ENCODE measurements around the gene SLC35E1. TPM values are rescaled to one million over a fixed set of nuclear protein-coding genes. Genes with fewer than 3 reads are reported as not detected.

Gene SLC35E1
- total and polyA plus RNA-seq, 2 of the 4 experiments (the other 2 are of a cell fraction) = 22.6 to 38.0 TPM

- no peaks in the 10 kb centered on the region for H3K4me1 ChIP-seq (ENCODE audit: control insufficient read depth, insufficient read depth, low read length)
- no peak overlapping the region for H3K14ac ChIP-seq (replicated peaks; ENCODE audit: low read depth, low read length)
- no peak overlapping the region for H3K4me3 ChIP-seq (ENCODE audit: insufficient read depth, low read depth, low read length)
- no peak overlapping the region for H4K8ac ChIP-seq (ENCODE audit: low read depth in 2 of 2, low read length in 2 of 2)
- no peak for DNase-seq
- no peak overlapping the region for H3K4me2 ChIP-seq (ENCODE audit: low read depth, low read length)
- no peak overlapping the region for H2BK15ac ChIP-seq (ENCODE audit: low read depth, low read length)
- no peak for ATAC-seq (ENCODE audit: low read depth)
- in situ Hi-C loops (cut with MboI; ENCODE audit: low sequenced_read_pairs) (no loop called here), intact Hi-C loops (cut with micrococcal nuclease) (no loop called here), dilution Hi-C loops (cut with HindIII; ENCODE audit: low sequenced_read_pairs, unreplicated experiment) (no loop called here)
- H2BK20ac ChIP-seq (ENCODE audit: low read depth, low read length) = no peak overlapping the region
- CTCF ChIA-PET = no interaction called here
- no TSS peak for BruUV-seq (replicated peaks)
- H3K36me3 ChIP-seq (ENCODE audit: control insufficient read depth, insufficient read depth, low read length) = peaks cover 85% of the 10 kb centered on the region
- H3K9ac ChIP-seq (ENCODE audit: low read depth, low read length) = no peak overlapping the region
- no peak overlapping the region for H3K4ac ChIP-seq (ENCODE audit: low read depth, low read length)
- H4K5ac ChIP-seq (ENCODE audit: low read depth, low read length) = no peak overlapping the region
- no peaks in the 10 kb centered on the region for H3K27me3 ChIP-seq (ENCODE audit: control insufficient read depth, insufficient read depth, low read length)
- no peak overlapping the region for H2BK120ac ChIP-seq (ENCODE audit: low read depth, low read length)
- H3K9me1 ChIP-seq (ENCODE audit: insufficient read depth, low read length) = no peaks in the 10 kb centered on the region
- H3K56ac ChIP-seq (ENCODE audit: extremely low read depth, insufficient read depth, low read length) = no peak overlapping the region
- peaks cover 7% of the 10 kb centered on the region; the same call in 1 of the 2 replicates for H4K20me1 ChIP-seq (ENCODE audit: insufficient read depth, low read length)
- POLR2A ChIA-PET (ENCODE audit: unreplicated experiment) = no interaction called here
- no peak overlapping the region for H4K91ac ChIP-seq (ENCODE audit: insufficient read depth, low read depth, low read length)
- H3K9me3 ChIP-seq (ENCODE audit: control insufficient read depth, insufficient read depth, low read length) = no peaks in the 10 kb centered on the region
- H2AK9ac ChIP-seq (replicated peaks; ENCODE audit: low read depth, low read length, poor library complexity) = no peak overlapping the region
- H2BK5ac ChIP-seq (ENCODE audit: low read depth, low read length, poor library complexity, severe bottlenecking) = no peak overlapping the region
- no peak overlapping the region for H3K27ac ChIP-seq (ENCODE audit: insufficient read depth, low read length)
- no peak overlapping the region for H2AFZ ChIP-seq (replicated peaks; ENCODE audit: low read length, poor library complexity)
- H3K23ac ChIP-seq (ENCODE audit: low read depth, low read length) = no peak overlapping the region
- TF ChIP-seq NFE2L2 (IDR thresholded peaks at IDR 0.05; ENCODE audit: low read depth, low read length) (no peak), CTCF (conservative IDR thresholded peaks at IDR 0.05; ENCODE audit: low read depth, low read length) (no peak), USF2 (IDR thresholded peaks at IDR 0.05; ENCODE audit: low read depth, low read length) (no peak), MAFK (IDR thresholded peaks at IDR 0.05; ENCODE audit: low read depth, low read length) (no peak), ELK1 (IDR thresholded peaks at IDR 0.05; ENCODE audit: borderline replicate concordance, low read depth, low read length) (no peak), CEBPB (IDR thresholded peaks at IDR 0.05; ENCODE audit: low read depth, low read length) (no peak), MAZ (IDR thresholded peaks at IDR 0.05; ENCODE audit: borderline replicate concordance, low read depth, low read length) (no peak), FOS (IDR thresholded peaks at IDR 0.05; ENCODE audit: low read depth, low read length) (no peak), MXI1 (IDR thresholded peaks at IDR 0.05; ENCODE audit: borderline replicate concordance, low read depth, low read length) (no peak), SMC3 (IDR thresholded peaks at IDR 0.05; ENCODE audit: low read depth, low read length) (no peak), RAD21 (IDR thresholded peaks at IDR 0.05; ENCODE audit: low read length) (no peak), CHD1 (IDR thresholded peaks at IDR 0.05; ENCODE audit: low read depth, low read length) (no peak), RCOR1 (IDR thresholded peaks at IDR 0.05; ENCODE audit: insufficient replicate concordance, low read length) (no peak), POLR2A (IDR thresholded peaks at IDR 0.05; ENCODE audit: low read depth, low read length) (no peak), BHLHE40 (IDR thresholded peaks at IDR 0.05; ENCODE audit: low read depth, low read length) (no peak), RFX5 (IDR thresholded peaks at IDR 0.05; ENCODE audit: low read depth, low read length) (no peak)
- H3K79me1 ChIP-seq (ENCODE audit: low read depth in 1 of 2, low read length in 2 of 2) = peaks cover 3 to 13% of the 10 kb centered on the region in 2 experiments; a peak in 3 of 4 replicates
- H3K18ac ChIP-seq (ENCODE audit: low read depth, low read length) = no peak overlapping the region
- 100% methylated on average over 1 of the region's 10 CpGs; no CpG with 5 or more reads in 1 of the 2 experiments for WGBS, 2 experiments (ENCODE audit: extremely low coverage in 2 of 2, insufficient read length in 1 of 2)
- no peak overlapping the region for H2AK5ac ChIP-seq (ENCODE audit: low read depth, low read length)
Measured at GRCh38 chr19:16521715-16522289, 50.4 kb downstream of the SLC35E1 start.

All from IMR-90 (cell line).